Neural cell (in vitro differentiated cells): Measurements from ENCODE around the gene PI3. TPM values are rescaled to one million over a fixed set of nuclear protein-coding genes. Genes with fewer than 3 reads are reported as not detected.

Experiments
- H2AFZ ChIP-seq: fragments of 200-600, 300-800 bp; sonication (generic), shearing (Covaris generic); 2 replicates; pipeline ENCODE4 v1.6.0; 2014; ENCODE audit warnings: low read depth, mild to moderate bottlenecking, antibody characterized with exemption, low read length, moderate library complexity
- H3F3A ChIP-seq: fragments of 200-600 bp; shearing (Covaris generic); 2 replicates; pipeline ENCODE4 v1.6.1; 2016; ENCODE audit warnings: mild to moderate bottlenecking, moderate library complexity, mixed read lengths, antibody characterized with exemption, low read length; ENCODE audit not compliant: insufficient read depth, poor library complexity, severe bottlenecking
- H3K27ac ChIP-seq: fragments of 200-600, 300-800 bp; sonication (generic), shearing (Covaris generic); 2 replicates; pipeline ENCODE4 v1.5.1; 2014; ENCODE audit warnings: mild to moderate bottlenecking, low read length, moderate library complexity
- H3K27me3 ChIP-seq: fragments of 300-800, 200-600 bp; sonication (generic), shearing (Covaris generic); 2 replicates; pipeline ENCODE4 v1.6.0; 2014; ENCODE audit warnings: mild to moderate bottlenecking, low read depth, low read length, moderate library complexity; ENCODE audit not compliant: insufficient read depth
- H3K36me3 ChIP-seq: fragments of 300-800, 200-600 bp; sonication (generic), shearing (Covaris generic); 2 replicates; pipeline ENCODE4 v1.5.1; 2014; ENCODE audit warnings: mild to moderate bottlenecking, antibody characterized with exemption, low read length, moderate library complexity; ENCODE audit not compliant: insufficient read depth
- H3K4me2 ChIP-seq: fragments of 300-800, 200-600 bp; sonication (generic), shearing (Covaris generic); 2 replicates; pipeline ENCODE4 v1.6.0; 2014; ENCODE audit warnings: mild to moderate bottlenecking, low read length
- H3K4me3 ChIP-seq: fragments of 300-800, 200-600 bp; sonication (generic), shearing (Covaris generic); 2 replicates; pipeline ENCODE4 v1.5.1; 2014; ENCODE audit warnings: mild to moderate bottlenecking, low read length, moderate library complexity
- H3K79me2 ChIP-seq: fragments of 200-600 bp; shearing (Covaris generic); replicated peaks from 2 replicates; pipeline ENCODE4 v1.6.0; 2014; ENCODE audit warnings: mild to moderate bottlenecking, low read length, moderate library complexity; ENCODE audit not compliant: insufficient read depth
- H3K9ac ChIP-seq: fragments of 300-800, 200-600 bp; sonication (generic), shearing (Covaris generic); 2 replicates; pipeline ENCODE4 v1.6.1; 2016; ENCODE audit warnings: mild to moderate bottlenecking, low read length, mixed read lengths
- H3K9me2 ChIP-seq: fragments of 200-600 bp; shearing (Covaris generic); 2 replicates; pipeline ENCODE4 v1.6.1; 2016; ENCODE audit warnings: mild to moderate bottlenecking, low read length, mixed read lengths; ENCODE audit not compliant: insufficient read depth
- H3K9me3 ChIP-seq: fragments of 200-600, 300-800 bp; sonication (generic), shearing (Covaris generic); 2 replicates; pipeline ENCODE4 v1.6.1; 2016; ENCODE audit warnings: mild to moderate bottlenecking, mixed run types, low read length, moderate library complexity, mixed read lengths
- H4K20me1 ChIP-seq: fragments of 200-600 bp; shearing (Covaris generic); 2 replicates; pipeline ENCODE4 v1.6.1; 2016; ENCODE audit warnings: mild to moderate bottlenecking, mixed run types; ENCODE audit not compliant: insufficient read depth
- EP300 ChIP-seq: fragments of 450-650 bp; conservative IDR thresholded peaks from 2 replicates; pipeline ENCODE4 v1.6.1; 2014; ENCODE audit warnings: antibody characterized with exemption, mild to moderate bottlenecking, moderate library complexity; ENCODE audit not compliant: poor library complexity, severe bottlenecking
- EZH2 ChIP-seq: fragments of 200-600, 300-800 bp; shearing (Covaris generic), sonication (generic); IDR thresholded peaks from 2 replicates; pipeline ENCODE4 v1.6.1; 2014; ENCODE audit warnings: antibody characterized with exemption, low read length, borderline replicate concordance, mild to moderate bottlenecking; ENCODE audit not compliant: insufficient read depth, poor library complexity, severe bottlenecking
- MXI1 ChIP-seq: fragments of 450-650 bp; conservative IDR thresholded peaks from 2 replicates; pipeline ENCODE4 v1.6.1; 2014; ENCODE audit warnings: antibody characterized with exemption, mild to moderate bottlenecking; ENCODE audit not compliant: poor library complexity, severe bottlenecking
- POLR2AphosphoS5 ChIP-seq: IDR thresholded peaks from 2 replicates; pipeline ENCODE4 v1.6.1; 2012
- RAD21 ChIP-seq: fragments of 450-650 bp; conservative IDR thresholded peaks from 2 replicates; pipeline ENCODE4 v1.6.1; 2014; ENCODE audit warnings: antibody characterized with exemption, mild to moderate bottlenecking, moderate library complexity
- REST ChIP-seq: IDR thresholded peaks from 2 replicates; pipeline ENCODE4 v1.6.1; 2012; ENCODE audit warnings: borderline replicate concordance
- SMC3 ChIP-seq: fragments of 450-650 bp; conservative IDR thresholded peaks from 2 replicates; pipeline ENCODE4 v1.6.1; 2014; ENCODE audit warnings: antibody characterized with exemption, mild to moderate bottlenecking, moderate library complexity; ENCODE audit not compliant: poor library complexity
- TAF1 ChIP-seq: IDR thresholded peaks from 2 replicates; pipeline ENCODE4 v1.6.1; 2012; ENCODE audit warnings: low read depth
- polyA plus RNA-seq: library from polyadenylated mRNA; depleted of rRNA; stranded (reverse); fragments of >200 nt; gene quantifications from 2 replicates; pipeline ENCODE4 v1.2.3, GENCODE V29; 2014
- TF ChIP-seq, protein P1 (sequence below): fragments of 450-650 bp; IDR thresholded peaks from 2 replicates; pipeline ENCODE4 v1.5.1; 2014; ENCODE audit warnings: antibody characterized with exemption, mild to moderate bottlenecking, moderate library complexity; ENCODE audit not compliant: poor library complexity, severe bottlenecking

The PI3 gene
- polyA plus RNA-seq, 1 donor from 2014 or later: 1.4 TPM

- TF ChIP-seq SMC3: no peak
- TF ChIP-seq RAD21: no peak
- TF ChIP-seq REST: no peak
- TF ChIP-seq, protein P1, sequence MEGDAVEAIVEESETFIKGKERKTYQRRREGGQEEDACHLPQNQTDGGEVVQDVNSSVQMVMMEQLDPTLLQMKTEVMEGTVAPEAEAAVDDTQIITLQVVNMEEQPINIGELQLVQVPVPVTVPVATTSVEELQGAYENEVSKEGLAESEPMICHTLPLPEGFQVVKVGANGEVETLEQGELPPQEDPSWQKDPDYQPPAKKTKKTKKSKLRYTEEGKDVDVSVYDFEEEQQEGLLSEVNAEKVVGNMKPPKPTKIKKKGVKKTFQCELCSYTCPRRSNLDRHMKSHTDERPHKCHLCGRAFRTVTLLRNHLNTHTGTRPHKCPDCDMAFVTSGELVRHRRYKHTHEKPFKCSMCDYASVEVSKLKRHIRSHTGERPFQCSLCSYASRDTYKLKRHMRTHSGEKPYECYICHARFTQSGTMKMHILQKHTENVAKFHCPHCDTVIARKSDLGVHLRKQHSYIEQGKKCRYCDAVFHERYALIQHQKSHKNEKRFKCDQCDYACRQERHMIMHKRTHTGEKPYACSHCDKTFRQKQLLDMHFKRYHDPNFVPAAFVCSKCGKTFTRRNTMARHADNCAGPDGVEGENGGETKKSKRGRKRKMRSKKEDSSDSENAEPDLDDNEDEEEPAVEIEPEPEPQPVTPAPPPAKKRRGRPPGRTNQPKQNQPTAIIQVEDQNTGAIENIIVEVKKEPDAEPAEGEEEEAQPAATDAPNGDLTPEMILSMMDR: no peak
- TF ChIP-seq EP300: no peak
- TF ChIP-seq EZH2: no peak
- TF ChIP-seq MXI1: no peak
- no peak for TF ChIP-seq POLR2AphosphoS5
- TF ChIP-seq TAF1: no peak
- H3K9me3 ChIP-seq: no peaks in the 10 kb centered on the region
- H3K9me2 ChIP-seq: no peaks in the 10 kb centered on the region
- H3K27ac ChIP-seq: no peak overlapping the region
- H3K27me3 ChIP-seq: no peaks in the 10 kb centered on the region
- no peaks in the 10 kb centered on the region for H3F3A ChIP-seq
- no peak overlapping the region for H2AFZ ChIP-seq
- no peak overlapping the region for H3K4me3 ChIP-seq
- H3K79me2 ChIP-seq: no peaks in the 10 kb centered on the region
- H3K9ac ChIP-seq: no peak overlapping the region
- no peak overlapping the region for H3K4me2 ChIP-seq
- no peaks in the 10 kb centered on the region for H3K36me3 ChIP-seq
- H4K20me1 ChIP-seq: no peaks in the 10 kb centered on the region
Measured at GRCh38 chr20:45140836-45141235, 33.9 kb upstream of the PI3 start.

DNA sequence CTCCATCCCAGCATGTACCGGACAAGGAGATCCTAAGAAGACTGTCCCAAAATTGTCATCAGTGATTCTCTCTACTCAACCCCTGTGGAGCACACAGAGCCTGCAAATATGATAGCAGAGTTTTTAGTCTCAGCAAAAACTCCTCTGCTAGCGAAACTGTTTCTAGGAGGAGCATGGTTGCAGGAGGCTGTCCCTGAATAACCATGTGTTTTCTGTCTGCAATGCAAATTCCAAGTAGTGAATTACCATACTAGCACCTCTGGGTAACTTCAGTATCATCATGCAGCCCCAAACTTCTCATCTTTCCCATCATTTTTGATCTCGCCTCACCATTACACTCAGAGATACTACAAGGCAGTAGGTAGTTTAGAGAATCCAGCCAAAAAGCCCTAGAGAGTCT lies 25.6 kb upstream of the PI3 start:
- no peak overlapping the region for H3K9ac ChIP-seq
- H4K20me1 ChIP-seq: no peaks in the 10 kb centered on the region
- no peaks in the 10 kb centered on the region for H3K9me3 ChIP-seq
- TF ChIP-seq POLR2AphosphoS5: no peak
- TF ChIP-seq EP300: no peak
- TF ChIP-seq REST: no peak
- no peak for TF ChIP-seq MXI1
- TF ChIP-seq, protein P1: no peak
- TF ChIP-seq TAF1: no peak
- TF ChIP-seq RAD21: no peak
- no peak for TF ChIP-seq EZH2
- no peak for TF ChIP-seq SMC3
- H3K79me2 ChIP-seq: no peaks in the 10 kb centered on the region
- no peak overlapping the region for H3K4me2 ChIP-seq
- H3K36me3 ChIP-seq: no peaks in the 10 kb centered on the region
- H3K4me3 ChIP-seq: no peak overlapping the region
- H2AFZ ChIP-seq: no peak overlapping the region
- H3K9me2 ChIP-seq: no peaks in the 10 kb centered on the region
- H3K27ac ChIP-seq: no peak overlapping the region
- no peaks in the 10 kb centered on the region for H3K27me3 ChIP-seq
- H3F3A ChIP-seq: no peaks in the 10 kb centered on the region
